Measurements from ENCODE around the gene GTF3C5.
A peak's percentile ranks its signal among the peaks of the same experiment; 100 is the strongest.
"Not testable (repeated sequence)": the region's sequence is repeated elsewhere in the genome, so short reads cannot be mapped to it uniquely, and the experiment has no call there.

GTF3C5 gene

GRCh38 chr9:132989014-132989310, 41.8 kb upstream of the GTF3C5 start:
- H3K4me1 ChIP-seq (ENCODE audit: insufficient read depth, low read length, poor library complexity, severe bottlenecking), result peaks cover 82% of the 10 kb centered on the region
- peak overlapping the region; percentile 4 for H3K4me2 ChIP-seq (ENCODE audit: low read depth, low read length, poor library complexity, severe bottlenecking)

GRCh38 chr9:132989414-132989996, 41.3 kb upstream of the GTF3C5 start:
- Histone ChIP-seq H2AFZ (ENCODE audit: low read length) (no peak overlapping the region), H3K9me3 (ENCODE audit: insufficient read depth, low read depth, low read length) (no peaks in the 10 kb centered on the region), H3K4me1 (ENCODE audit: insufficient read depth, low read length, poor library complexity, severe bottlenecking) (peaks cover 83% of the 10 kb centered on the region), H3K36me3 (ENCODE audit: insufficient read depth, low read length) (peaks cover 70% of the 10 kb centered on the region), H3K27me3 (ENCODE audit: insufficient read depth, low read length, poor library complexity, severe bottlenecking) (no peaks in the 10 kb centered on the region), H3F3A (ENCODE audit: low read depth) (peaks cover 31% of the 10 kb centered on the region), H3K9me2 (replicated peaks; ENCODE audit: low read depth, low read length) (no peaks in the 10 kb centered on the region), H3K4me2 (ENCODE audit: low read depth, low read length, poor library complexity, severe bottlenecking) (no peak overlapping the region), H3K4me3 (ENCODE audit: low read length, poor library complexity, severe bottlenecking) (no peak overlapping the region), H3K79me2 (ENCODE audit: insufficient read depth, low read length) (peaks cover 79% of the 10 kb centered on the region), H3K9ac (ENCODE audit: low read depth, low read length, poor library complexity, severe bottlenecking) (no peak overlapping the region), H4K20me1 (ENCODE audit: insufficient read depth, low read length, poor library complexity, severe bottlenecking) (peaks cover 7% of the 10 kb centered on the region)
- TF ChIP-seq CTCF (conservative IDR thresholded peaks at IDR 0.05; ENCODE audit: low read length) (no peak), EZH2phosphoT487 (IDR thresholded peaks at IDR 0.05; ENCODE audit: borderline replicate concordance) (no peak)

More at GRCh38 chr9:132989014-132989310, 41.8 kb upstream of the GTF3C5 start:
- no peaks in the 10 kb centered on the region for H3K27me3 ChIP-seq (ENCODE audit: insufficient read depth, low read length, poor library complexity, severe bottlenecking)
- H3K79me2 ChIP-seq (ENCODE audit: insufficient read depth, low read length), result peaks cover 84% of the 10 kb centered on the region
- H3K36me3 ChIP-seq (ENCODE audit: insufficient read depth, low read length), result peaks cover 70% of the 10 kb centered on the region
- no peak overlapping the region for H3K9ac ChIP-seq (ENCODE audit: low read depth, low read length, poor library complexity, severe bottlenecking)
- H3K9me3 ChIP-seq (ENCODE audit: insufficient read depth, low read depth, low read length), result no peaks in the 10 kb centered on the region
- TF ChIP-seq CTCF (conservative IDR thresholded peaks at IDR 0.05; ENCODE audit: low read length), result no peak
- TF ChIP-seq EZH2phosphoT487 (IDR thresholded peaks at IDR 0.05; ENCODE audit: borderline replicate concordance), result no peak
- H3K4me3 ChIP-seq (ENCODE audit: low read length, poor library complexity, severe bottlenecking), result no peak overlapping the region
- H2AFZ ChIP-seq (ENCODE audit: low read length), result no peak overlapping the region
- no peaks in the 10 kb centered on the region for H3K9me2 ChIP-seq (replicated peaks; ENCODE audit: low read depth, low read length)
- peaks cover 32% of the 10 kb centered on the region for H3F3A ChIP-seq (ENCODE audit: low read depth)
- peaks cover 7% of the 10 kb centered on the region for H4K20me1 ChIP-seq (ENCODE audit: insufficient read depth, low read length, poor library complexity, severe bottlenecking)

- not testable (repeated sequence) for H2AFZ ChIP-seq (ENCODE audit: low read length); H3K27me3 ChIP-seq (ENCODE audit: insufficient read depth, low read length, poor library complexity, severe bottlenecking); H3K9me2 ChIP-seq (replicated peaks; ENCODE audit: low read depth, low read length); H4K20me1 ChIP-seq (ENCODE audit: insufficient read depth, low read length, poor library complexity, severe bottlenecking); H3K9me3 ChIP-seq (ENCODE audit: insufficient read depth, low read depth, low read length)
- peak overlapping the region; percentile 82 for H3K9ac ChIP-seq (ENCODE audit: low read depth, low read length, poor library complexity, severe bottlenecking)
- H3K36me3 ChIP-seq (ENCODE audit: insufficient read depth, low read length), result peaks cover 70% of the 10 kb centered on the region
- peaks cover 85% of the 10 kb centered on the region for H3K4me1 ChIP-seq (ENCODE audit: insufficient read depth, low read length, poor library complexity, severe bottlenecking)
- peak overlapping the region; percentile 82 for H3K4me2 ChIP-seq (ENCODE audit: low read depth, low read length, poor library complexity, severe bottlenecking)
- H3K79me2 ChIP-seq (ENCODE audit: insufficient read depth, low read length), result peaks cover 73% of the 10 kb centered on the region
- peak overlapping the region; percentile 62 for H3K4me3 ChIP-seq (ENCODE audit: low read length, poor library complexity, severe bottlenecking)
- H3F3A ChIP-seq (ENCODE audit: low read depth), result peaks cover 31% of the 10 kb centered on the region
These were observed 40.7 kb upstream of the GTF3C5 start for GRCh38 chr9:132989998-132990557.

GRCh38 chr9:132990781-132991180, 40.0 kb upstream of the GTF3C5 start:
- Histone ChIP-seq H3K79me2 (ENCODE audit: insufficient read depth, low read length) (peaks cover 66% of the 10 kb centered on the region), H3K36me3 (ENCODE audit: insufficient read depth, low read length) (peaks cover 68% of the 10 kb centered on the region), H3K4me1 (ENCODE audit: insufficient read depth, low read length, poor library complexity, severe bottlenecking) (peaks cover 83% of the 10 kb centered on the region), H3K9ac (ENCODE audit: low read depth, low read length, poor library complexity, severe bottlenecking) (peak overlapping the region; percentile 82), H3K4me2 (ENCODE audit: low read depth, low read length, poor library complexity, severe bottlenecking) (peak overlapping the region; percentile 82), H4K20me1 (ENCODE audit: insufficient read depth, low read length, poor library complexity, severe bottlenecking) (no peaks in the 10 kb centered on the region), H3K27me3 (ENCODE audit: insufficient read depth, low read length, poor library complexity, severe bottlenecking) (no peaks in the 10 kb centered on the region), H3K4me3 (ENCODE audit: low read length, poor library complexity, severe bottlenecking) (peak overlapping the region; percentile 62), H2AFZ (ENCODE audit: low read length) (no peak overlapping the region), H3F3A (ENCODE audit: low read depth) (peaks cover 31% of the 10 kb centered on the region), H3K9me3 (ENCODE audit: insufficient read depth, low read depth, low read length) (no peaks in the 10 kb centered on the region), H3K9me2 (replicated peaks; ENCODE audit: low read depth, low read length) (no peaks in the 10 kb centered on the region)
- TF ChIP-seq EZH2phosphoT487 (IDR thresholded peaks at IDR 0.05; ENCODE audit: borderline replicate concordance), result no peak

Measured in Loucy (cell line).